Right cardiac atrium (tissue), 5 donors: ENCODE measurements around the gene NAA20. TPM values are rescaled to one million over a fixed set of nuclear protein-coding genes. Genes with fewer than 3 reads are reported as not detected.

Experiments
- ATAC-seq, 2 donors: fragments of 200-7000 bp; cut with Tn5 transposase; one replicate each; pipeline versions ENCODE4 v1.8.0 to v1.9.1; 2020; ENCODE audit warnings: moderate library complexity in 2 of 2, mild to moderate bottlenecking in 1 of 2
- DNase-seq, 3 donors: peaks; one replicate each; pipeline ENCODE4 v3.0.0-alpha.2; 2020
- H3K27ac ChIP-seq: one replicate; pipeline ENCODE4 v1.5.1; 2013; ENCODE audit warnings: mild to moderate bottlenecking, low read length, control low read depth, moderate library complexity
- H3K27me3 ChIP-seq: one replicate; pipeline ENCODE4 v1.6.1; 2013; ENCODE audit not compliant: control insufficient read depth, insufficient read depth
- H3K4me1 ChIP-seq: one replicate; pipeline ENCODE4 v1.6.1; 2013; ENCODE audit warnings: low read length; ENCODE audit not compliant: control insufficient read depth, insufficient read depth
- H3K4me3 ChIP-seq: one replicate; pipeline ENCODE4 v1.5.1; 2013; ENCODE audit warnings: low read length, control low read depth
- H3K9me3 ChIP-seq: one replicate; pipeline ENCODE4 v1.6.1; 2013; ENCODE audit warnings: low read length; ENCODE audit not compliant: control insufficient read depth
- WGBS: extraction: QIAGEN DNeasy Blood & Tissue Kit; methylation state at CpG from one replicate; pipeline ENCODE4 v1.1.7; 2013; 5-methylcytosine and 5-hydroxymethylcytosine counted together
- intact Hi-C, 4 donors: fragments of 100-400 bp; cut with DNase I; formaldehyde crosslinking; loops; one replicate each; pipeline versions ENCODE4 v1.11.0 to v1.14.0; 2022 to 2023
- polyA plus RNA-seq: library from polyadenylated mRNA; stranded (reverse); fragments of 200-250 nt; gene quantifications from one replicate; pipeline ENCODE4 v1.2.3, GENCODE V29; 2013
- total RNA-seq, 4 donors: library from RNA; stranded (reverse); fragmentation: NEBNext Ultra II Directional; extraction: Animal tissue kit (Norgen Biotek cat#: 25700); gene quantifications; one replicate each; pipeline ENCODE4 v1.2.1, GENCODE V29; 2021
- donor health status: healthy with polysubstance abuse.
- donor health status: DM: no; HTN: yes; CAD: no.
- donor health status: DM: no; HTN: no; CAD: no.
- donor health status: DM: no; HTN: yes; CAD: no; lungs with severe emphysema.
- donor health status: DM: yes; HTN: yes; CAD: no.

NAA20 gene
- total and polyA plus RNA-seq, 5 donors: 49.4 to 82.9 (median 55.6) TPM

DNA sequence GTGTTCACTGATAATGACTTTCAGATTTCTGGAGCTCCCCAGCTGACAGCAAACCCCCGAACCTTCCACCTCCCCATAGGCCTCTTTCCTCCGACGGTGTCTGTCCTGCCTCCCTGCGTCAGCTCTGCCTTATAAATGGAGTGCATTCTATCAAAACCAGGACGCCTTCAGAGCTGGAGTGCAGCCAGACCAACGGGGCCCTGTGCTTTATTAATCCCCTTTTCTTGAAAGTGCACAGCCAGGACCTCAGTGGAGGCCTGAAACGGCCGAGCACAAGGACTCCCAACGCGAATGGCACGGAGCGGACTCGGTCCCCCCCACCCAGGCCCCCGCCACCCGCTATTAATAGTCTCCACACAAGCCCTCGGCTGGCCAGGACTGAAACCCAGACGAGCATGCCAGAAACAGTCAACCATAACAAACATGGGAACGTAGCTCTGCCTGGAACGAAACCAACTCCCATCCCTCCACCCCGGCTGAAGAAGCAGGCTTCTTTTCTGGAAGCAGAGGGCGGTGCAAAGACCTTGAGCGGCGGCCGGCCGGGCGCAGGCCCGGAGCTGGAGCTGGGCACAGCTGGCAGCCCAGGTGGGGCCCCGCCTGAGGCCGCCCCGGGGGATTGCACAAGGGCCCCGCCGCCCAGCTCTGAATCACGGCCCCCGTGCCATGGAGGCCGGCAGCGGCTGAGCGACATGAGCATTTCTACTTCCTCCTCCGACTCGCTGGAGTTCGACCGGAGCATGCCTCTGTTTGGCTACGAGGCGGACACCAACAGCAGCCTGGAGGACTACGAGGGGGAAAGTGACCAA lies 42.3 kb upstream of the NAA20 start:
- ATAC-seq: peak; percentile 88 to 90
- WGBS: 6% methylated on average over 44 of the region's 44 CpGs
- peak overlapping the region; percentile 95 for H3K27ac ChIP-seq

DNA sequence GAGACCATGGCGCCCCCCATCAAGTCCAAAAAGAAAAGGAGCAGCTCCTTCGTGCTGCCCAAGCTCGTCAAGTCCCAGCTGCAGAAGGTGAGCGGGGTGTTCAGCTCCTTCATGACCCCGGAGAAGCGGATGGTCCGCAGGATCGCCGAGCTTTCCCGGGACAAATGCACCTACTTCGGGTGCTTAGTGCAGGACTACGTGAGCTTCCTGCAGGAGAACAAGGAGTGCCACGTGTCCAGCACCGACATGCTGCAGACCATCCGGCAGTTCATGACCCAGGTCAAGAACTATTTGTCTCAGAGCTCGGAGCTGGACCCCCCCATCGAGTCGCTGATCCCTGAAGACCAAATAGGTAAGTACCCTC lies 41.7 kb upstream of the NAA20 start:
- H3K27me3 ChIP-seq: no peaks in the 10 kb centered on the region
- ATAC-seq (peak; percentile 4 to 17), DNase-seq (no peak)
- H3K4me1 ChIP-seq: peaks cover 12% of the 10 kb centered on the region
- H3K4me3 ChIP-seq: peak overlapping the region; percentile 40
- H3K9me3 ChIP-seq: no peaks in the 10 kb centered on the region
- WGBS: 18% methylated on average over 18 of the region's 18 CpGs
- H3K27ac ChIP-seq: peak overlapping the region; percentile 95
- intact Hi-C loops: loop anchor here in 1 of 4 donors (10.0 kb wide), 1 partner anchor 191 kb away; no protein-coding TSS in a partner anchor

More for the DNA sequence above, 42.3 kb upstream of the NAA20 start:
- Histone ChIP-seq H3K4me3 (peak overlapping the region; percentile 40), H3K27me3 (no peaks in the 10 kb centered on the region), H3K9me3 (no peaks in the 10 kb centered on the region), H3K4me1 (peaks cover 12% of the 10 kb centered on the region)
- peak; percentile 85 to 93 (median 92) for DNase-seq
- intact Hi-C loops: loop anchor here in 1 of 4 donors (5.0 to 10.0 kb wide), 2 partner anchors 88 to 190 kb away; no protein-coding TSS in a partner anchor

DNA sequence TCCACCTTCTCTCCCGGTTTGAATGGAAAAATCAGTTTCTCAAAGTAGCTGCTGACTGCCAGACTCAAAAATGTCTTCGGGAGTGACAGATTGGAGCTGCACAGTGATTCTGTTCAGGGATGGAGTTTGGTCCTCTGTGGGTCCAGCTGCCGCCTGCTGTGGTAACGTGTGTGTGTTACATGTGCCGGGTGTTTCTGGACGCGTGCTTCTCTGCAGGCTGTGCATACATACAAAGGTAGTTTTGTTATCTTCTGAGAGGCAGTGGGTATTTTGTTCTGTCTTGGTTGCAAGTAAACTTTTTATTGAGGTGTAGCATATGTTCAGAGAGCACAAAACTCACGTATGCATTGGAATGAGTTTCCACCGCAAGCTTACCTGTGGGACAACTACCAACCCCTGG lies 41.3 kb upstream of the NAA20 start:
- intact Hi-C loops: loop anchor here in 1 of 4 donors (10.0 kb wide), 1 partner anchor 191 kb away; no protein-coding TSS in a partner anchor

DNA sequence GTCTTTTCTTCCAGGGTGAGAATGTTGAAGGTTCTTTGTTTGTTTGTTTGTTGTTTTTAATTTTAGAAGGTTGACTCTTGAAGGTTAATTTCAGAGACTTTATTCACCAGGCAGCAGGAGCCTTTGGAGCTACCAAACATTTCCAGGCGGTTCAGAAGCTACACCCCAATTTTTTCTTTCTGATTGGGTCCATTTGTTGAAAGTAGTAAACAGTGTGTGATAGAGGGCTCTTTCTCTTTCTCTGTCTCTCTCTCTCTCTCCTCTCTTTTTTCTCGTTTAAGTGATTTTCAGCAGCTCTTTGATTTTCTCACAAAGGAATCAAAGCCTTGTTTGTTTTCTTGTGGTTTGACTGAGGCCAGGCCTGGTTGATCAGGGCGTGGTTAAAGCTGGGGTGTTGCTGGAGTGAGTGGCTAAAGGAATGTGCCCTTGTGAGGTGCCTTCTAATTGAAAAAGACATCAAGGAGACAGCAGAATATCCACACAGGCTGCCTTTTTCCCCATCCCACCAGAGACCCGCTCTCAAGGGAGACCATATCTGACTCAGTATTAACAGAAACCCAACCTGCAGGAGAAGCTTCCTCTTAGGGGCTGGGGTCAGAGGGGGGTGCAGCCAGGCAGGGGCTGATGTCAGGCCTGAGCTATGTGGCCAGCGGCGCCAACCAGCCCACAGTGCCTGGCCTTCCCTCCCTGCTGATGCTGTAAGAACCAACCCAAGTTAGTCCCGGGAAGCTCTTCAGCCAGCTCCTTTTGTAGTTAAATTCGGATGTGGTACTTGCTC lies 40.4 kb upstream of the NAA20 start:
- H3K27ac ChIP-seq: peak overlapping the region; percentile 98
- peaks cover 21% of the 10 kb centered on the region for H3K4me1 ChIP-seq
- peak overlapping the region; percentile 40 for H3K4me3 ChIP-seq
- ATAC-seq (peak; percentile 67 to 72), DNase-seq (peak; percentile 70 to 85 (median 85))
- intact Hi-C loops: loop anchor here in 1 of 4 donors (10.0 kb wide), 1 partner anchor 192 kb away; no protein-coding TSS in a partner anchor
- H3K9me3 ChIP-seq: no peaks in the 10 kb centered on the region
- WGBS: 26% methylated on average over 8 of the region's 8 CpGs
- H3K27me3 ChIP-seq: no peaks in the 10 kb centered on the region

More for the DNA sequence above, 41.3 kb upstream of the NAA20 start:
- H3K4me3 ChIP-seq: peak overlapping the region; percentile 40
- H3K9me3 ChIP-seq: no peaks in the 10 kb centered on the region
- no peak for DNase-seq
- peaks cover 17% of the 10 kb centered on the region for H3K4me1 ChIP-seq
- peak overlapping the region; percentile 94 for H3K27ac ChIP-seq
- no peak for ATAC-seq
- H3K27me3 ChIP-seq: no peaks in the 10 kb centered on the region
- WGBS: 29% methylated on average over 9 of the region's 9 CpGs

DNA sequence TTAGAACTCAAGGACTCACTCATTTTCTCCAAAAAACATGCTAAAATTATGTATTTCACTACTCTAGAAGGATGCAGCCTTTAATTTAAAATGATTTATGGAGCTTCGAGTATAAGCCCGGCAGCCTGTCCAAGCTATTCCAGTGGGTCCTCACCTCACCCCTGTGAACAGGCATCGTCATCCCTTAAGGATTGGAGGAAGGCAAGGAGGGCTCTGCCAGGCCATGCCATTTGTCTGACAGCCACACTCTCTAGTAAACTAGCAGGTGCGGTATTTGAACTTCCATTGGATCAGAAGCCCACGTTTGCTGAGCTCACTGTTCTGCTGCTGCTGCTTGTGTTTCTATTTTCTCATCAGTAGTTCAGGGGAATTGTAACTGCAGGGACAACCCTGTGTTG lies 39.8 kb upstream of the NAA20 start:
- intact Hi-C loops: loop anchor here in 1 of 4 donors (10.0 kb wide), 1 partner anchor 193 kb away; no protein-coding TSS in a partner anchor
- DNase-seq (no peak), ATAC-seq (no peak)
- H3K27ac ChIP-seq: peak overlapping the region; percentile 98
- no peaks in the 10 kb centered on the region for H3K27me3 ChIP-seq
- WGBS: 38% methylated on average over 5 of the region's 5 CpGs
- H3K4me3 ChIP-seq: peak overlapping the region; percentile 40
- H3K9me3 ChIP-seq: no peaks in the 10 kb centered on the region
- H3K4me1 ChIP-seq: peaks cover 24% of the 10 kb centered on the region

DNA sequence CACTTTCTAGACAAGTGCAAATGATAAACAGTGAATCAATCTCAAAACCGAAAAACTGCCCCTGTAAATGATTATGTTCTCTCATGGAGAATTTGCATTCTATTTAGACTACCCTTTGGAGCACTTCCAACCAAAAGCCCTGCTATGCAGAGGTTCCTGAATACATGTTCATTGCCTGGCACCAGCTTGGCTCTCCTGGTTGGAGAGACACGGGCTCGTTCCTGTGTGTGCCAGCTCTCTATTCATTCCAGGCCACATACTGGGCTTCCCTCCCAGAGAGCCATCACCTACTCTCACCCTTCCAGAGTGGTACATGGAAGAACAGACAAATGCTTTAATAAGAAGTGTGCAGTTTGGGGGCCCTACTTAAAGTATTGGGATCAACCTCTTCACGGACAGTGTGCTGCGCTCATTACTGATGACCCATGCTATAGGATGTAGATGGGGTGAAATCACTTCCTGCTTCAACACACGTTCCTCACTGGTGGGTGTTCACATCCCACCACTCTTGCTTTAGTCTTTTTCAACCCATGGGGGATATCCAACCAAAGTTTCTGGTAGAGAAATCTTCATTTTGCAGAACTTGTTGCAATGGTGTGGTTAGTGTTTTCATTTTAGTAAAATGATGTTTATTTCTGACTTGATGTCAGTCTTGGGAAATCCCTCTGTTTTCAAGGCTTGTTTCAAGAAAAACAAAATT lies 38.5 kb upstream of the NAA20 start:
- Histone ChIP-seq H3K27ac (peak overlapping the region; percentile 9), H3K4me3 (no peak overlapping the region), H3K27me3 (no peaks in the 10 kb centered on the region), H3K4me1 (peaks cover 25% of the 10 kb centered on the region), H3K9me3 (no peaks in the 10 kb centered on the region)
- intact Hi-C loops: loop anchor here in 1 of 4 donors (10.0 kb wide), 1 partner anchor 194 kb away; no protein-coding TSS in a partner anchor
- DNase-seq (no peak), ATAC-seq (no peak)
- 61% methylated on average over 6 of the region's 6 CpGs for WGBS

DNA sequence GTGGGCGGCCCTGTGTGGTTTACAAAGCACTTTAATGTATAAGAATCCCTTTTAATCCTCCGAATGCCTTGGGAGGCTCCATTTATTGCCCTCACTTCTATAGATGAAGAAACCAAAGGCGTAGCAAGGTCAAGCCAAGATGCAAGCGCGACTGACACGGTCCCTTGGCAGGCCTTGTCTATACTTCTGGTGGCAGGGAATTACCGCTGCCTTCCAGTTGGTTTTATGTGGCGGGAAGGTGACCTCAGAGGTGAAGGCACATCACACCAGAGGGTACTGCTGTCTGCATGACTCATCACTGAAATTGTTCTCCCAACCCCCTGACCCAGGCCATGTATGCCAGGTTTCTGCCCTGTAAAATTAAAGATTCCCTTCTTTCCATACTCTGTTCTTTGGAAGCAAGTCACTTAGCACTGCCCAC lies 36.1 kb upstream of the NAA20 start:
- H3K27me3 ChIP-seq: no peaks in the 10 kb centered on the region
- H3K9me3 ChIP-seq: no peaks in the 10 kb centered on the region
- 79% methylated on average over 8 of the region's 8 CpGs for whole genome bisulfite sequencing
- intact Hi-C loops: no loop called here
- ATAC-seq (peak; percentile 5 to 39), DNase-seq (no peak)
- H3K4me3 ChIP-seq: no peak overlapping the region
- H3K27ac ChIP-seq: peak overlapping the region; percentile 94
- H3K4me1 ChIP-seq: peaks cover 18% of the 10 kb centered on the region

DNA sequence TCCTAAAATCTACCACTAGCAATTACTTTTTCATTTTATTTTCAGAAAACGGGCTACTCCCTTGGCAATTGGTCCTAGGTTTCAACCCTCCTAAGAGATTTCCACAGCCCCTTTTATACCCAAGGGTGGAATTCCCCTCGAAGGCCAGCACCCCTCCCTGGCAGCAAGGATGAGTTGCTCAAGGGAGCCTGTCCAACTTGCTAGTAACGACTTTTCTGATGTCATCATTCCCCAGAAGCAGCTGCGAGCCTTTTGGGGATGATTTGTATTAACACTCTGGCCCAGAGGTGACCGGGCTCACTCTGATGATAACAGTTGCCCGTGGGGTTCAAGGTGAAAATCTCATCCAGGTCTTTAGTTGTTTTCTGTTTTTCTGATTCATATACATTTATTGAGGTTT lies 30.7 kb upstream of the NAA20 start:
- Histone ChIP-seq H3K4me3 (no peak overlapping the region), H3K9me3 (no peaks in the 10 kb centered on the region), H3K27ac (peak overlapping the region; percentile 46), H3K27me3 (no peaks in the 10 kb centered on the region), H3K4me1 (peaks cover 18% of the 10 kb centered on the region)
- DNase-seq (no peak), ATAC-seq (peak in 1 of 2 donors; percentile 53)
- 25% methylated on average over 6 of the region's 6 CpGs for WGBS
- intact Hi-C loops: loop anchor here in 1 of 4 donors (5.0 kb wide), 1 partner anchor 294 kb away; no protein-coding TSS in a partner anchor

DNA sequence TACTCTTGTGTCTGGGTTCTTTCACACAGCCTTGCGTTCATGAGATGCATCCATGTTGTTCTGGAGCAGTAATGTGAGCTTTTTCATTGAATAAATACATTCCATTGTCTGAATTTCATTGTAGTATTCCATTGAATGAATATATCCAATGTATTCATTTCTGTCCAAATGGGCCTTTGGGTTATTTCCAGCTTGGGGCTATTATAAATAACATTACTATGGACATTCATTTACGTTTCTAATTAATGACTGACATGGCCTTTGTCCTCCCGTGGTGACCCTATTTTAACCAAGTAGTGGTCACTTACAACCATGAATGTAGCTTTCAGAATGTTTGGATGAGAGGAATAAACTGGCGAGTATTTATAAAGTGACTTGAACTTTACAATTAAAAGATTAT lies 30.1 kb upstream of the NAA20 start:
- ATAC-seq: no peak
- intact Hi-C loops: loop anchor here in 1 of 4 donors (5.0 kb wide), 1 partner anchor 295 kb away; no protein-coding TSS in a partner anchor
- peak overlapping the region; percentile 46 for H3K27ac ChIP-seq
- H3K4me3 ChIP-seq: no peak overlapping the region
- H3K4me1 ChIP-seq: peaks cover 17% of the 10 kb centered on the region
- H3K9me3 ChIP-seq: no peaks in the 10 kb centered on the region
- no peak for DNase-seq
- WGBS: 77% methylated on average over 4 of the region's 4 CpGs
- H3K27me3 ChIP-seq: no peaks in the 10 kb centered on the region

DNA sequence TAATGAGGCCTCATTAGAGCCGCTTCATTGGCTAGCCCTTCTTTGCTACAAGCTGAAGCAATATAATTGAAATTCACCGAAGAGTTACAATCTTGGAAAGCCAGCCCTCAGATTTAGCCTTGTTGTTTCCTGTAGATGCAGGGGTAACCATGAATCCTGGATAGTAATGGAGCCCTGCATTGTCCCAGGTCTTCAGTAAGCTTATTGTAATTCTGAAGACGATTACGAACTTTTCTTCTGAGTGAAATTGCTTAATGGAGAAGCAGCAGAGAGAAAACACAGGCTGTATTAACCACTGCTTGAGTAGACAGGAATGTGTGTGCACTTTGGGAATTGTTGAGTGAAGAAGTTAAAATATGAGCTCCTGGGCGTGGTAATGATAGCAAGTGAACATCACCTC lies 26.3 kb upstream of the NAA20 start:
- ATAC-seq: no peak
- no peaks in the 10 kb centered on the region for H3K27me3 ChIP-seq
- no peak for DNase-seq
- H3K27ac ChIP-seq: no peak overlapping the region
- H3K4me3 ChIP-seq: no peak overlapping the region
- intact Hi-C loops: loop anchor here in 3 of 4 donors (10.0 kb wide), 3 partner anchors 56 to 296 kb away; no protein-coding TSS in a partner anchor
- H3K9me3 ChIP-seq: no peaks in the 10 kb centered on the region
- 84% methylated on average over 5 of the region's 5 CpGs for WGBS
- H3K4me1 ChIP-seq: peaks cover 24% of the 10 kb centered on the region
